BJ (cell line): ENCODE results near the gene BAZ2B. TPM values are rescaled to one million over a fixed set of nuclear protein-coding genes. Genes with fewer than 3 reads are reported as not detected.

Experiments
- CTCF ChIA-PET: fragments of 350-600 bp; formaldehyde crosslinking; extraction: SDS; loops from one replicate; lab custom pipeline; 2021; ENCODE audit warnings: antibody characterized with exemption, inconsistent platforms; lab: Yijun Ruan, JAX
- POLR2A ChIA-PET: fragments of 300-600 bp; sonication (Branson Sonifier 250); formaldehyde crosslinking; extraction: SDS; loops from one replicate; lab custom pipeline; 2021; ENCODE audit warnings: antibody characterized with exemption; lab: Charles Lee
- DNase-seq: peaks from one replicate; pipeline ENCODE4 v3.0.0-alpha.2; 2011; ENCODE audit warnings: low read depth
- H3K27me3 ChIP-seq: 2 replicates; pipeline ENCODE4 v1.6.0; 2011; ENCODE audit warnings: low read length; ENCODE audit not compliant: control insufficient read depth, insufficient read depth
- H3K36me3 ChIP-seq: 2 replicates; pipeline ENCODE4 v1.5.1; 2011; ENCODE audit warnings: low read length; ENCODE audit not compliant: control insufficient read depth, insufficient read depth
- H3K4me3 ChIP-seq: 2 replicates; pipeline ENCODE4 v1.5.1; 2011; ENCODE audit warnings: low read depth, mild to moderate bottlenecking, control low read depth, low read length
- polyA plus RNA-seq: library from polyadenylated mRNA; depleted of rRNA; stranded (reverse); fragments of >200 nt; gene quantifications from 2 replicates; pipeline ENCODE4 v1.2.3, GENCODE V29; 2011
- TF ChIP-seq, protein P1 (sequence below): IDR thresholded peaks from 2 replicates; pipeline ENCODE4 v1.5.1; 2011; ENCODE audit warnings: low read depth, mild to moderate bottlenecking, control low read depth, inconsistent platforms, low read length, moderate library complexity; ENCODE audit not compliant: insufficient read depth

The BAZ2B gene
- polyA plus RNA-seq, 1 experiment: 16.0 TPM

DNA sequence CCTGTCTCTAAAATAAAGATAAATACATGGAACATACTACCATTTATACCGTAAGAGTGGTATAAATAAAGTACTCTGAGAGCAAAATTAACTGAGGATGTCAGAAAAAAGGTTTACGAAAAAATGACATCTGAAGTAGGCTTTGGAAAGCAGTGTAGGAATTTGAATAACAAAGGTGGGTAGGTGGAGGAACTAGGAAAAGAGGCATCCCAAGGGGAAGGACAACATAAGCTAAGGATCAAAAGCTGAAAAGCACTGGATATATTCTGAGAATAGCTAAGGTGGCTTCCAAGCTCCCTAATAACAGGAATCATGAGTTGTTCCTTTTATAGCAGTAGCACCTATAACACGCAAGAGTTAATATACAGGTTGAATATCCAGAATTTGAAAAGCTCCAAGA lies 91.3 kb downstream of the BAZ2B start:
- CTCF ChIA-PET: no interaction called here
- Histone ChIP-seq H3K36me3 (no peaks in the 10 kb centered on the region), H3K27me3 (no peaks in the 10 kb centered on the region), H3K4me3 (no peak overlapping the region)
- TF ChIP-seq, protein P1, sequence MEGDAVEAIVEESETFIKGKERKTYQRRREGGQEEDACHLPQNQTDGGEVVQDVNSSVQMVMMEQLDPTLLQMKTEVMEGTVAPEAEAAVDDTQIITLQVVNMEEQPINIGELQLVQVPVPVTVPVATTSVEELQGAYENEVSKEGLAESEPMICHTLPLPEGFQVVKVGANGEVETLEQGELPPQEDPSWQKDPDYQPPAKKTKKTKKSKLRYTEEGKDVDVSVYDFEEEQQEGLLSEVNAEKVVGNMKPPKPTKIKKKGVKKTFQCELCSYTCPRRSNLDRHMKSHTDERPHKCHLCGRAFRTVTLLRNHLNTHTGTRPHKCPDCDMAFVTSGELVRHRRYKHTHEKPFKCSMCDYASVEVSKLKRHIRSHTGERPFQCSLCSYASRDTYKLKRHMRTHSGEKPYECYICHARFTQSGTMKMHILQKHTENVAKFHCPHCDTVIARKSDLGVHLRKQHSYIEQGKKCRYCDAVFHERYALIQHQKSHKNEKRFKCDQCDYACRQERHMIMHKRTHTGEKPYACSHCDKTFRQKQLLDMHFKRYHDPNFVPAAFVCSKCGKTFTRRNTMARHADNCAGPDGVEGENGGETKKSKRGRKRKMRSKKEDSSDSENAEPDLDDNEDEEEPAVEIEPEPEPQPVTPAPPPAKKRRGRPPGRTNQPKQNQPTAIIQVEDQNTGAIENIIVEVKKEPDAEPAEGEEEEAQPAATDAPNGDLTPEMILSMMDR: no peak
- no peak for DNase-seq
- POLR2A ChIA-PET: no interaction called here

DNA sequence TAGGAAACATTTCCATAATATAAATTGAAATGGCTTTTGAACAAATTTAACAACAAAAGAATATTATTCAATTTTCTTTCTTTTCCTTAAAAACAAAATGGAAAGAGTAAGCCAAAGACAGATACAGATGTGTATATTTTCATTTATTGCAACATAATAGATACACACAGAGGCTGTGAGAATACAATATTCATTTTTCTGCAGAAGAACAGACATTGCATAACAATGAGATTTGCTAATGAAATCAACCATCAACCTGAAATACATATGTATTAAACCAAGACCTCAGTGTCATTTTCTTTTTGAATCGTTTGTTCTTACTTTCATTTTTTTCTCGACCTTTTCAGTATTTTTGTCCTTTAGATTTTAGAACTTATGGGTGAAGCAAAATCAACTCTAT lies 95.1 kb downstream of the BAZ2B start:
- POLR2A ChIA-PET: no interaction called here
- no peaks in the 10 kb centered on the region for H3K27me3 ChIP-seq
- no peaks in the 10 kb centered on the region for H3K36me3 ChIP-seq
- TF ChIP-seq, protein P1: no peak
- CTCF ChIA-PET: no interaction called here
- no peak overlapping the region for H3K4me3 ChIP-seq
- no peak for DNase-seq

DNA sequence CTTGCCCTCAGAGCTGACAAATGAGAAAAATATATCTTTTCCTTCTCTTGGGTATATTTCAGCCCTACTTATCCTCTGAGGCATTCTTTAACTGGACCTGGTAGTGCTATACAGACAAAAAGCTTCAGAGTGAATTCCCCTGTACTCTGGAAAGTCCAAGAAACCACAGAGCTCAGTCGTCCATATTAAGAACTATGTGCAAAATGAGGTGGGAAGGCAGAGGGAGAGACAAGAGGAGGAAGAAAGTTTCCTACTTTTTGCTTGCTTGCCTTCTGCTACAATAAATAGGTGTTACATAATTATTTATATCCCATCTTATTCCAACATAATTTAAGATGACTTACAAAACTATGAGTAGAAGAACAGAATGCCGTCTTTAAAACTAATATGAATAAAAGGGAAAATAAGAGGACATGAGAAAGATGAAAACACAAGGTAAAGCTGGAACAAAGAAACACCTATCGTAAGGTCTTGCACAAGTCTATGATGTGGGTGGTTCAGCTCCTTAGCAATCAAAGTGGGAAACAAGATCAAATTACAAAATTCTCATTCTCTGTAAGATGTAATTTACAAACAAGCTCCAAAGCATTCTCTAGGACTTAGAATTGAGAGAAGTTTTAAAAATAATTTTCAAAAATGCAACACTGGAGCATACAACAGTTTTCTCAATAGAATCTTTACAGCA lies 97.9 kb downstream of the BAZ2B start:
- ChIA-PET CTCF (interaction anchor here (0.6 to 0.9 kb wide), 2 partner anchors 21 to 392 kb away, joined by 3 read pairs; no protein-coding TSS in a partner anchor), POLR2A (no interaction called here)
- TF ChIP-seq, protein P1: no peak
- no peak for DNase-seq
- H3K36me3 ChIP-seq: no peaks in the 10 kb centered on the region
- no peaks in the 10 kb centered on the region for H3K27me3 ChIP-seq
- no peak overlapping the region for H3K4me3 ChIP-seq

DNA sequence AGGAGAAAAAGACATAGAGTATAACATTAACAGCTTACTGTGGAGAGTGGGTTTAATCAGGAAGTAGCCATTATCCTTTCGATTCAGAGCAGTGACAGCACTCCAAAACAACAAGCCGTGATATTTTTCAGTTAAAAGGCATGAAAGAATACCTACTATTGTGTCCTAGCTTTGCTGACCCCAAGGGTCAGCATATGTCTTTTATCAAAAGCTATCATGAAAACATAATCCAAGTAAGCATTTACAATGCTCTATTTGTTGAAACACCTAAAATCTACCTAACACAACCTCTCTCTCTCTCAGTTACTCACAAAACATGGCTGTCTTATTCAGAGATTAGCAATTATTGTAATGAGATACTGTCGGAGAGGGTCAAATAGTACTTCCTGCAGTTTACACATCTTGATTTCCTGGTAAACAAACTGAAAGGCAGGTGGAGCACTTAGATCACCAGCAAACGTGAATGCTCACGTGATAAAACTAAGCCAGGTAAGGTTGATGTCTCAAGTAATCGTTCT lies 100.0 kb downstream of the BAZ2B start:
- CTCF ChIA-PET: interaction anchor here (1.1 kb wide), 1 partner anchor 99 kb away, joined by 4 read pairs; no protein-coding TSS in a partner anchor
- peak; percentile 12 for DNase-seq
- peak overlapping the region; percentile 30 for H3K4me3 ChIP-seq
- H3K27me3 ChIP-seq: no peaks in the 10 kb centered on the region
- TF ChIP-seq, protein P1: no peak
- no peaks in the 10 kb centered on the region for H3K36me3 ChIP-seq
- POLR2A ChIA-PET: no interaction called here

DNA sequence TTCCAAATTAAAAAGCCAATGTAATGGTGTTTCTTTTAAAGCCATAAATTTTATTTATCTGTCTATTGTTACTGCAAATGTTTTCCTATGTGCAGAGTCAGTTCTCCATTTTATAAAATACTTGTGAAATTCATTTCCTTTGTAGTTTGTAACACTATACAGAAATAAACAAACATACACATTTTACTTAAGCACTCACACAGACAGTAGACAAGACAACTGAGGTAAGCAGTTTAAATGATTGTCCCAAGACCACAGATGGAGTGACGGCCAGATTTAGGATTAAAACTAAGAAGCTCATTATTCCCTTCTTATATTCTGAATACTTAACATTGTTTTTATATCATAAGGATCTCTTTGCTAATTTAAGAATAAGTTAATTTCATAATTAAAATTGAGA lies 100.9 kb downstream of the BAZ2B start:
- POLR2A ChIA-PET: no interaction called here
- Histone ChIP-seq H3K4me3 (no peak overlapping the region), H3K27me3 (no peaks in the 10 kb centered on the region), H3K36me3 (no peaks in the 10 kb centered on the region)
- CTCF ChIA-PET: interaction anchor here (1.1 kb wide), 1 partner anchor 100 kb away, joined by 4 read pairs; no protein-coding TSS in a partner anchor
- TF ChIP-seq, protein P1: no peak
- DNase-seq: no peak
